Tibial nerve (tissue), 4 donors: ENCODE measurements around the gene NELL1.

Source experiments
- EP300 ChIP-seq, 2 donors: sonication (generic); formaldehyde crosslinking; IDR thresholded peaks; one replicate each; pipeline ENCODE4 v1.6.1; 2017; ENCODE audit warnings: antibody characterized with exemption in 2 of 2, mild to moderate bottlenecking in 1 of 2
- POLR2A ChIP-seq, 2 donors: fragments of 450-650 bp; IDR thresholded peaks; one replicate each; pipeline ENCODE4 v1.6.1; 2017; ENCODE audit warnings: antibody characterized with exemption in 2 of 2, mild to moderate bottlenecking in 2 of 2, moderate library complexity in 2 of 2
- TF ChIP-seq, protein P1 (sequence below), 5 experiments: fragments of 200-600 bp in 3 of 5; fragments of 450-650 bp in 2 of 5; sonication (generic) in 3 of 5; IDR thresholded peaks; one replicate each; pipeline ENCODE4 v1.5.1; 2016 to 2019; ENCODE audit warnings: antibody characterized with exemption in 5 of 5, mild to moderate bottlenecking in 3 of 5, moderate library complexity in 2 of 5

DNA sequence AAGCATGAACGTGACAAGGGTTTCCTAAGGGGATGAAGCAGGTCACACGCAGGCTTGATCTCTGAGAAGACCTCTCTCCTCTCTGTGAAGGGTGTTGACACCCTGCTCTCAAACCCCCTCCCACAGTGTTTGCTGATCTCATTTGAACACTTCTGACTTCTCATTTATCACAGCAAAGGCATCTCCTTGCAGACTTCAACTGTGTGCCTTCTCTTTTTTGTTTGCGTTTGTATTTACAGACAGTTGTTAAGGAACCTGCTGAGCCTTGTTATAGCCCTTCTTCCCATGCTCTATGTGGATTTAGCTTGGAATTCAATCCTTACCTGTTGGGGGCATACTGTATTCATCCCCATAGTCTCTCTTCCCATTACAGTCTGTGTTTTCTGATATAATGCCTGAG, 206.5 kb downstream of the NELL1 start:
- TF ChIP-seq EP300 (IDR thresholded peaks at IDR 0.05), result no peak
- TF ChIP-seq, protein P1, sequence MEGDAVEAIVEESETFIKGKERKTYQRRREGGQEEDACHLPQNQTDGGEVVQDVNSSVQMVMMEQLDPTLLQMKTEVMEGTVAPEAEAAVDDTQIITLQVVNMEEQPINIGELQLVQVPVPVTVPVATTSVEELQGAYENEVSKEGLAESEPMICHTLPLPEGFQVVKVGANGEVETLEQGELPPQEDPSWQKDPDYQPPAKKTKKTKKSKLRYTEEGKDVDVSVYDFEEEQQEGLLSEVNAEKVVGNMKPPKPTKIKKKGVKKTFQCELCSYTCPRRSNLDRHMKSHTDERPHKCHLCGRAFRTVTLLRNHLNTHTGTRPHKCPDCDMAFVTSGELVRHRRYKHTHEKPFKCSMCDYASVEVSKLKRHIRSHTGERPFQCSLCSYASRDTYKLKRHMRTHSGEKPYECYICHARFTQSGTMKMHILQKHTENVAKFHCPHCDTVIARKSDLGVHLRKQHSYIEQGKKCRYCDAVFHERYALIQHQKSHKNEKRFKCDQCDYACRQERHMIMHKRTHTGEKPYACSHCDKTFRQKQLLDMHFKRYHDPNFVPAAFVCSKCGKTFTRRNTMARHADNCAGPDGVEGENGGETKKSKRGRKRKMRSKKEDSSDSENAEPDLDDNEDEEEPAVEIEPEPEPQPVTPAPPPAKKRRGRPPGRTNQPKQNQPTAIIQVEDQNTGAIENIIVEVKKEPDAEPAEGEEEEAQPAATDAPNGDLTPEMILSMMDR (IDR thresholded peaks at IDR 0.05), result no peak
- TF ChIP-seq POLR2A (IDR thresholded peaks at IDR 0.05), result no peak
